ENCODE results near the gene WAC.
"Not testable (repeated sequence)": the region's sequence is repeated elsewhere in the genome, so short reads cannot be mapped to it uniquely, and the experiment has no call there.

WAC gene

GRCh38 chr10:28612877-28613276, 80.0 kb downstream of the WAC start:
- DNase-seq (ENCODE audit: low read depth), result no peak

GRCh38 chr10:28616514-28616913, 83.6 kb downstream of the WAC start:
- no peak for DNase-seq (ENCODE audit: low read depth)

- DNase-seq (ENCODE audit: low read depth), result no peak
Measured at GRCh38 chr10:28619455-28619854, 86.5 kb downstream of the WAC start.

- DNase-seq (ENCODE audit: low read depth), result no peak
Measured at GRCh38 chr10:28620251-28620650, 87.3 kb downstream of the WAC start.

GRCh38 chr10:28623483-28623882, 90.6 kb downstream of the WAC start:
- DNase-seq (ENCODE audit: low read depth), result no peak

- no peak for DNase-seq (ENCODE audit: low read depth)
Measured at GRCh38 chr10:28624351-28624750, 91.4 kb downstream of the WAC start.

GRCh38 chr10:28627102-28627501, 94.2 kb downstream of the WAC start:
- DNase-seq (ENCODE audit: low read depth), result no peak

- DNase-seq (ENCODE audit: low read depth), result peak; percentile 50
Measured at GRCh38 chr10:28628184-28628893, 95.4 kb downstream of the WAC start.

- DNase-seq (ENCODE audit: low read depth), result no peak
Measured at GRCh38 chr10:28631896-28632583, 99.1 kb downstream of the WAC start.

GRCh38 chr10:28632584-28632945, 99.6 kb downstream of the WAC start:
- no peak for DNase-seq (ENCODE audit: low read depth)

GRCh38 chr10:28633750-28634149, 100.8 kb downstream of the WAC start:
- no peak for DNase-seq (ENCODE audit: low read depth)

- DNase-seq (ENCODE audit: low read depth), result no peak
Measured at GRCh38 chr10:28637346-28637745, 104.4 kb downstream of the WAC start.

GRCh38 chr10:28638392-28638791, 105.5 kb downstream of the WAC start:
- no peak for DNase-seq (ENCODE audit: low read depth)

- DNase-seq (ENCODE audit: low read depth), result no peak
Measured at GRCh38 chr10:28640551-28640950, 107.6 kb downstream of the WAC start.

- DNase-seq (ENCODE audit: low read depth), result no peak
Measured at GRCh38 chr10:28644647-28645046, 111.7 kb downstream of the WAC start.

- no peak for DNase-seq (ENCODE audit: low read depth)
Measured at GRCh38 chr10:28652106-28652505, 119.2 kb downstream of the WAC start.

- no peak for DNase-seq (ENCODE audit: low read depth)
Measured at GRCh38 chr10:28652703-28653102, 119.8 kb downstream of the WAC start.

- DNase-seq (ENCODE audit: low read depth), result not testable (repeated sequence)
Measured at GRCh38 chr10:28658824-28659223, 125.9 kb downstream of the WAC start.

- DNase-seq (ENCODE audit: low read depth), result peak; percentile 63
Measured at GRCh38 chr10:28661035-28661434, 128.1 kb downstream of the WAC start.

GRCh38 chr10:28663576-28664368, 130.9 kb downstream of the WAC start:
- peak; percentile 56 for DNase-seq (ENCODE audit: low read depth)

- no peak for DNase-seq (ENCODE audit: low read depth)
Measured at GRCh38 chr10:28664369-28664740, 131.4 kb downstream of the WAC start.

- DNase-seq (ENCODE audit: low read depth), result no peak
Measured at GRCh38 chr10:28666751-28667467, 134.0 kb downstream of the WAC start.
